IMR-90 (cell line): ENCODE data around the gene GABBR2.

Experiments used
- BHLHE40 ChIP-seq: fragments of 150-350 bp; IDR thresholded peaks from 2 replicates; pipeline ENCODE4 v1.6.1; 2016; ENCODE audit warnings: mild to moderate bottlenecking, low read depth, low read length
- CEBPB ChIP-seq: IDR thresholded peaks from 2 replicates; pipeline ENCODE4 v1.6.1; 2012; ENCODE audit warnings: low read depth, low read length, improper control_type of control experiment
- CHD1 ChIP-seq: IDR thresholded peaks from 2 replicates; pipeline ENCODE4 v1.6.1; 2012; ENCODE audit warnings: low read depth, low read length, improper control_type of control experiment
- CTCF ChIP-seq: conservative IDR thresholded peaks from 2 replicates; pipeline ENCODE4 v1.5.1; 2012; ENCODE audit warnings: mild to moderate bottlenecking, low read depth, low read length, improper control_type of control experiment
- ELK1 ChIP-seq: fragments of 150-350 bp; IDR thresholded peaks from 2 replicates; pipeline ENCODE4 v1.6.1; 2016; ENCODE audit warnings: low read depth, mild to moderate bottlenecking, low read length, moderate library complexity, borderline replicate concordance
- FOS ChIP-seq: fragments of 150-350 bp; IDR thresholded peaks from 2 replicates; pipeline ENCODE4 v1.6.1; 2016; ENCODE audit warnings: low read depth, low read length
- MAFK ChIP-seq: IDR thresholded peaks from 2 replicates; pipeline ENCODE4 v1.6.1; 2012; ENCODE audit warnings: low read depth, low read length, improper control_type of control experiment
- MXI1 ChIP-seq: IDR thresholded peaks from 2 replicates; pipeline ENCODE4 v1.6.1; 2012; ENCODE audit warnings: low read depth, mild to moderate bottlenecking, low read length, moderate library complexity, borderline replicate concordance
- NFE2L2 ChIP-seq: fragments of 150-350 bp; IDR thresholded peaks from 2 replicates; pipeline ENCODE4 v1.6.1; 2016; ENCODE audit warnings: low read depth, mild to moderate bottlenecking, low read length
- POLR2A ChIP-seq: IDR thresholded peaks from 2 replicates; pipeline ENCODE4 v1.6.1; 2012; ENCODE audit warnings: mild to moderate bottlenecking, low read depth, low read length
- RAD21 ChIP-seq: IDR thresholded peaks from 2 replicates; pipeline ENCODE4 v1.6.1; 2012; ENCODE audit warnings: low read length, improper control_type of control experiment
- RFX5 ChIP-seq: IDR thresholded peaks from 2 replicates; pipeline ENCODE4 v1.8.0; 2012; ENCODE audit warnings: low read depth, mild to moderate bottlenecking, low read length, moderate library complexity
- SMC3 ChIP-seq: fragments of 150-350 bp; IDR thresholded peaks from 2 replicates; pipeline ENCODE4 v1.6.1; 2016; ENCODE audit warnings: low read depth, mild to moderate bottlenecking, antibody characterized with exemption, low read length, moderate library complexity
- USF2 ChIP-seq: fragments of 150-350 bp; IDR thresholded peaks from 2 replicates; pipeline ENCODE4 v1.6.1; 2017; ENCODE audit warnings: mild to moderate bottlenecking, antibody characterized with exemption, low read length, low read depth

GRCh38 chr9:98522487-98522886 lies 186.2 kb downstream of the GABBR2 start:
- TF ChIP-seq MAFK: no peak
- TF ChIP-seq SMC3: no peak
- TF ChIP-seq CTCF: no peak
- TF ChIP-seq MXI1: no peak
- TF ChIP-seq POLR2A: no peak
- TF ChIP-seq FOS: no peak
- TF ChIP-seq USF2: no peak
- no peak for TF ChIP-seq BHLHE40
- TF ChIP-seq CHD1: no peak
- no peak for TF ChIP-seq NFE2L2
- no peak for TF ChIP-seq CEBPB
- no peak for TF ChIP-seq ELK1
- TF ChIP-seq RFX5: no peak
- TF ChIP-seq RAD21: no peak
